ENCODE data around the gene MORN3.
"Not testable (repeated sequence)": the region's sequence is repeated elsewhere in the genome, so short reads cannot be mapped to it uniquely, and the experiment has no call there.

Gene MORN3

GRCh38 chr12:121688966-121689365, 19.5 kb upstream of the MORN3 start:
- DNase-seq, result no peak

GRCh38 chr12:121679661-121680197, 10.3 kb upstream of the MORN3 start:
- DNase-seq, result not testable (repeated sequence)

- DNase-seq, result no peak
Measured at GRCh38 chr12:121678716-121679300, 9.4 kb upstream of the MORN3 start.

- no peak for DNase-seq
Measured at GRCh38 chr12:121678305-121678704, 8.9 kb upstream of the MORN3 start.

GRCh38 chr12:121676190-121676589, 6.7 kb upstream of the MORN3 start:
- DNase-seq, result no peak

GRCh38 chr12:121673013-121673511, 3.6 kb upstream of the MORN3 start:
- no peak for DNase-seq

GRCh38 chr12:121668750-121669520, 519 bp downstream of the MORN3 start:
- DNase-seq, result peak; percentile 78

- not testable (repeated sequence) for DNase-seq
Measured at GRCh38 chr12:121666829-121667228, 2.6 kb downstream of the MORN3 start.

- DNase-seq, result no peak
Measured at GRCh38 chr12:121663610-121663929, 5.9 kb downstream of the MORN3 start.

GRCh38 chr12:121661353-121662105, 7.9 kb downstream of the MORN3 start:
- DNase-seq, result not testable (repeated sequence)

GRCh38 chr12:121657305-121658008, 12.0 kb downstream of the MORN3 start:
- DNase-seq, result no peak

- no peak for DNase-seq
Measured at GRCh38 chr12:121656122-121656521, 13.3 kb downstream of the MORN3 start.

- no peak for DNase-seq
Measured at GRCh38 chr12:121653999-121654398, 15.5 kb downstream of the MORN3 start.

- no peak for DNase-seq
Measured at GRCh38 chr12:121652767-121653497, 16.5 kb downstream of the MORN3 start.

GRCh38 chr12:121651320-121651719, 18.1 kb downstream of the MORN3 start:
- no peak for DNase-seq

- DNase-seq, result no peak
Measured at GRCh38 chr12:121649819-121650353, 19.6 kb downstream of the MORN3 start.

GRCh38 chr12:121649322-121649721, 20.1 kb downstream of the MORN3 start:
- DNase-seq, result no peak

GRCh38 chr12:121648458-121649028, 20.9 kb downstream of the MORN3 start:
- DNase-seq, result no peak

- DNase-seq, result no peak
Measured at GRCh38 chr12:121641343-121641630, 28.2 kb downstream of the MORN3 start.

- no peak for DNase-seq
Measured at GRCh38 chr12:121638298-121639202, 30.9 kb downstream of the MORN3 start.

Measured in CD4-positive, alpha-beta T cell treated with Interleukin-6 for 4 hours (primary cell).